NCI-H2029 (cell line): Measurements from ENCODE around the gene ENPP3.

ENCODE experiments used
- DNase-seq: peaks from one replicate; lab custom pipeline; 2025; lab: John Stamatoyannopoulos, UW

The ENPP3 gene

GRCh38 chr6:131765804-131766135 lies 128.7 kb downstream of the ENPP3 start:
- DNase-seq: no peak

GRCh38 chr6:131766631-131767030 lies 129.5 kb downstream of the ENPP3 start:
- DNase-seq: no peak

- no peak for DNase-seq
These were observed 131.9 kb downstream of the ENPP3 start for GRCh38 chr6:131768964-131769363.

- DNase-seq: no peak
These were observed 132.5 kb downstream of the ENPP3 start for GRCh38 chr6:131769385-131770141.

- DNase-seq: no peak
These were observed 133.7 kb downstream of the ENPP3 start for GRCh38 chr6:131770776-131771175.

- no peak for DNase-seq
These were observed 136.3 kb downstream of the ENPP3 start for GRCh38 chr6:131773284-131773950.

GRCh38 chr6:131775886-131776285 lies 138.8 kb downstream of the ENPP3 start:
- DNase-seq: no peak

GRCh38 chr6:131776985-131777384 lies 139.9 kb downstream of the ENPP3 start:
- DNase-seq: no peak

- no peak for DNase-seq
These were observed 141.1 kb downstream of the ENPP3 start for GRCh38 chr6:131778169-131778568.

- DNase-seq: no peak
These were observed 142.2 kb downstream of the ENPP3 start for GRCh38 chr6:131779304-131779703.

GRCh38 chr6:131780600-131780999 lies 143.5 kb downstream of the ENPP3 start:
- no peak for DNase-seq

GRCh38 chr6:131781687-131782086 lies 144.6 kb downstream of the ENPP3 start:
- DNase-seq: no peak

- DNase-seq: no peak
These were observed 145.7 kb downstream of the ENPP3 start for GRCh38 chr6:131782764-131783163.

GRCh38 chr6:131784561-131784960 lies 147.5 kb downstream of the ENPP3 start:
- DNase-seq: no peak

- no peak for DNase-seq
These were observed 150.0 kb downstream of the ENPP3 start for GRCh38 chr6:131787079-131787478.

GRCh38 chr6:131787766-131788712 lies 150.9 kb downstream of the ENPP3 start:
- no peak for DNase-seq

GRCh38 chr6:131789219-131789618 lies 152.1 kb downstream of the ENPP3 start:
- DNase-seq: no peak

- DNase-seq: no peak
These were observed 154.4 kb downstream of the ENPP3 start for GRCh38 chr6:131791476-131791875.

- DNase-seq: no peak
These were observed 155.0 kb downstream of the ENPP3 start for GRCh38 chr6:131792091-131792496.

GRCh38 chr6:131795366-131795765 lies 158.3 kb downstream of the ENPP3 start:
- DNase-seq: no peak
